ENCODE data around the gene CELA1. TPM values are rescaled to one million over a fixed set of nuclear protein-coding genes. Genes with fewer than 3 reads are reported as not detected.
"Not testable (repeated sequence)": the region's sequence is repeated elsewhere in the genome, so short reads cannot be mapped to it uniquely, and the experiment has no call there.

The CELA1 gene
- total and polyA plus RNA-seq, 5 donors: 0.26 TPM; not detected in 4

DNA sequence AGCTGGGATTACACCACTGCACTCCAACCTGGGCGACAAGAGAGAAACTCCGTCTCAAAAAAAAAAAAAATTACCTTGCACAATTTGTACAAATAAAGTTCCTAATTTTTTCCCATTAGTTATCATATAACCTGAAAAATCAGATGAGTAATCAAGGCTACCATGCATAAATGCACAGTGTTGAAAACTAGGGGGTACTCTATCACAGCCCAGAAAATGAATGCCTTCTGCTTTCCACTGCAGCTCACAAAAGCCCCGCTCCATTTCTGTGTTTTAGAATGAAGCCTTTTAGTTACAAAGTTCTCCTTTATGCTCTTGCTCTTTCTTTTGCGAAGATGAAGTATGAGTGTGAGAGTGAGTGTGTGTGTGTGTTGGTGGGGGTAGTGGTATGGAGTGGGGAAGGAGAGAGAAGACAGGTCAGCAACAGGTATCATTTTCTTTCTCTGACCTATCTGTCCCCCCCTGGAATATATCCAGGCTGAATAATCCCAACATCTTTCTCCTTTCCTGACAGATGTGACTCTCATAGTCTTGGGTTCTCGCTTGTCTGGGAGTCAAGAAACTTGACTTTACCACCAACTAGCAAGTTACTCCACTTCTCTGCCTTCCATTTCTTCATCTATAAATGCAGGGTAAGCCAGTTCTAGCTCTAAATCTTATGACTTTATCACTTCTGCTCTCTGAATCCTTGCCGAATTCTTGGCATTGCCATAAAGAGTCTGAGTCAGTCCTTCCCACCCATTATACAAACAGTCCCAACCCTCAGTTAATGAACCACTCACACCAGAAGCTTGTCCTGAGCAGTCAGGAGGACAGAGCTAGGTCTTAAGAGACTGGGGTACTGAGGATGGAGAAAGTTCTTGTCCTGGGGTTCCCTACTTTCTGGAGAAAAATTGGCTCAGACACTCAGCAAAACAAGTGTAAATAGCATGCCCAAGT, 38.6 kb downstream of the CELA1 start:
- no peaks in the 10 kb centered on the region for H3K4me1 ChIP-seq (ENCODE audit: control insufficient read depth, insufficient read depth, low read length)
- intact Hi-C loops (cut with DNase I): no loop called here
- H3K27me3 ChIP-seq (ENCODE audit: control insufficient read depth, insufficient read depth): no peaks in the 10 kb centered on the region
- no peak overlapping the region for H3K27ac ChIP-seq (ENCODE audit: low read length)
- no peak for DNase-seq
- no peaks in the 10 kb centered on the region for H3K9me3 ChIP-seq (ENCODE audit: control insufficient read depth, low read length)
- no peak overlapping the region for H3K4me3 ChIP-seq (ENCODE audit: low read length)
- ATAC-seq: peak; percentile 57 to 97
- WGBS: 81% methylated on average over 6 of the region's 6 CpGs

GRCh38 chr12:51306507-51306906, 40.0 kb downstream of the CELA1 start:
- no peak for DNase-seq
- no peaks in the 10 kb centered on the region for H3K9me3 ChIP-seq (ENCODE audit: control insufficient read depth, low read length)
- WGBS: 81% methylated on average over 5 of the region's 5 CpGs
- no peaks in the 10 kb centered on the region for H3K4me1 ChIP-seq (ENCODE audit: control insufficient read depth, insufficient read depth, low read length)
- ATAC-seq: no peak
- H3K27me3 ChIP-seq (ENCODE audit: control insufficient read depth, insufficient read depth): no peaks in the 10 kb centered on the region
- H3K27ac ChIP-seq (ENCODE audit: low read length): no peak overlapping the region
- intact Hi-C loops (cut with DNase I): no loop called here
- no peak overlapping the region for H3K4me3 ChIP-seq (ENCODE audit: low read length)

- H3K9me3 ChIP-seq (ENCODE audit: control insufficient read depth, low read length); H3K4me1 ChIP-seq (ENCODE audit: control insufficient read depth, insufficient read depth, low read length); ATAC-seq; DNase-seq; H3K4me3 ChIP-seq (ENCODE audit: low read length); intact Hi-C loops (cut with DNase I); H3K27ac ChIP-seq (ENCODE audit: low read length); H3K27me3 ChIP-seq (ENCODE audit: control insufficient read depth, insufficient read depth): not testable (repeated sequence)
- WGBS: 85% methylated on average over 10 of the region's 10 CpGs
Observed at GRCh38 chr12:51300768-51301167, 45.7 kb downstream of the CELA1 start.

DNA sequence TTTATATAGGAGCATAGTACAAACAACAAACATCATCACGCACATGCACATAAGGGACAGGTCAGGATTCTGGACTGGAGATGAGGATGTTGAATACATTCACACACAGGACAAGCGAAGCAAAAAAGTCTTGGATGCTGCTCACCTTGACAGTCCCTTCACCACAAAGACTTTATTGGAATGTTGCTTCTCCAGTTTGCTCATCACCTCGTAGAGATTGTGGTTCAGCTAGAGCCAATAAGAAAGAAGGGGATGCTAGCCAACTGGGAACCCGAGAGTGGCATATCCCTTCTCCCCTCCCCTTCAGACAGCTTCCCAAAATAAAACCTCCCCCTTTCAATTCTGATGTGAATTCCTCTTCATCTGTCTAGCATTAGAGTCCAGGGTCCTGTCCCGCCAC, 50.8 kb downstream of the CELA1 start:
- no peak for ATAC-seq
- intact Hi-C loops (cut with DNase I): no loop called here
- no peaks in the 10 kb centered on the region for H3K9me3 ChIP-seq (ENCODE audit: control insufficient read depth, low read length)
- 81% methylated on average over 5 of the region's 5 CpGs for WGBS
- H3K27ac ChIP-seq (ENCODE audit: low read length): no peak overlapping the region
- H3K4me1 ChIP-seq (ENCODE audit: control insufficient read depth, insufficient read depth, low read length): no peaks in the 10 kb centered on the region
- DNase-seq: no peak
- H3K27me3 ChIP-seq (ENCODE audit: control insufficient read depth, insufficient read depth): no peaks in the 10 kb centered on the region
- no peak overlapping the region for H3K4me3 ChIP-seq (ENCODE audit: low read length)

DNA sequence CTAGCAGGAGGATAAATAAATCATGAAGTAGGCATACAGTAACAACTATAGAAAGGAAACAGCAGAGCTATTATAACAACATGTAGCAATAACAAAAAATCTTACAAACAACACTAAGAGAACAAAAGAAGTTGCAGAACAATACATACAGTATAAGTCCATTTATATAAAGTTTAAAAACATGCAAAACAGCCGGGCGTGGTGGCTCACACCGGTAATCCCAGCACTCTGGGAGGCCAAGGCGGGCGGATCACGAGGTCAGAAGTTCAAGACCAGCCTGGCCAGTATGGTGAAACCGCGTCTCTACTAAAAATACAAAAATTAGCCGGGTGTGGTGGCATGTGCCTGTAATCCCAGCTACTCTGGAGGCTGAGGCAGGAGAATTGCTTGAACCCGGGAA, 52.4 kb downstream of the CELA1 start:
- H3K4me3 ChIP-seq (ENCODE audit: low read length); ATAC-seq; H3K9me3 ChIP-seq (ENCODE audit: control insufficient read depth, low read length); intact Hi-C loops (cut with DNase I); DNase-seq; H3K27me3 ChIP-seq (ENCODE audit: control insufficient read depth, insufficient read depth); H3K27ac ChIP-seq (ENCODE audit: low read length); H3K4me1 ChIP-seq (ENCODE audit: control insufficient read depth, insufficient read depth, low read length): not testable (repeated sequence)
- WGBS: 94% methylated on average over 10 of the region's 10 CpGs

GRCh38 chr12:51293696-51294095, 52.8 kb downstream of the CELA1 start:
- intact Hi-C loops (cut with DNase I): no loop called here
- no peak for DNase-seq
- no peak overlapping the region for H3K4me3 ChIP-seq (ENCODE audit: low read length)
- H3K4me1 ChIP-seq (ENCODE audit: control insufficient read depth, insufficient read depth, low read length): no peaks in the 10 kb centered on the region
- H3K9me3 ChIP-seq (ENCODE audit: control insufficient read depth, low read length): no peaks in the 10 kb centered on the region
- ATAC-seq: no peak
- H3K27me3 ChIP-seq (ENCODE audit: control insufficient read depth, insufficient read depth): no peaks in the 10 kb centered on the region
- no peak overlapping the region for H3K27ac ChIP-seq (ENCODE audit: low read length)

- H3K27ac ChIP-seq (ENCODE audit: low read length); H3K4me1 ChIP-seq (ENCODE audit: control insufficient read depth, insufficient read depth, low read length); H3K27me3 ChIP-seq (ENCODE audit: control insufficient read depth, insufficient read depth); H3K4me3 ChIP-seq (ENCODE audit: low read length); intact Hi-C loops (cut with DNase I); H3K9me3 ChIP-seq (ENCODE audit: control insufficient read depth, low read length): not testable (repeated sequence)
- DNase-seq (peak; percentile 38 to 83 (median 81)), ATAC-seq (peak; percentile 71 to 76)
- WGBS: 79% methylated on average over 9 of the region's 9 CpGs
Observed at GRCh38 chr12:51291603-51292513, 54.6 kb downstream of the CELA1 start.

GRCh38 chr12:51285843-51286242, 60.6 kb downstream of the CELA1 start:
- intact Hi-C loops (cut with DNase I): no loop called here
- Histone ChIP-seq H3K4me3 (ENCODE audit: low read length) (no peak overlapping the region), H3K9me3 (ENCODE audit: control insufficient read depth, low read length) (no peaks in the 10 kb centered on the region), H3K4me1 (ENCODE audit: control insufficient read depth, insufficient read depth, low read length) (no peaks in the 10 kb centered on the region), H3K27me3 (ENCODE audit: control insufficient read depth, insufficient read depth) (no peaks in the 10 kb centered on the region), H3K27ac (ENCODE audit: low read length) (no peak overlapping the region)
- no peak for ATAC-seq
- no peak for DNase-seq
- 91% methylated on average over 1 of the region's 1 CpG for WGBS

GRCh38 chr12:51281202-51281924, 65.1 kb downstream of the CELA1 start:
- no peak for DNase-seq
- intact Hi-C loops (cut with DNase I): no loop called here
- H3K27me3 ChIP-seq (ENCODE audit: control insufficient read depth, insufficient read depth): no peaks in the 10 kb centered on the region
- no peak for ATAC-seq
- H3K27ac ChIP-seq (ENCODE audit: low read length): no peak overlapping the region
- 85% methylated on average over 4 of the region's 4 CpGs for WGBS
- H3K9me3 ChIP-seq (ENCODE audit: control insufficient read depth, low read length): no peaks in the 10 kb centered on the region
- no peaks in the 10 kb centered on the region for H3K4me1 ChIP-seq (ENCODE audit: control insufficient read depth, insufficient read depth, low read length)
- H3K4me3 ChIP-seq (ENCODE audit: low read length): no peak overlapping the region
